ENCODE data around the gene PTPDC1.

Gene PTPDC1

GRCh38 chr9:94056442-94056974, 27.8 kb upstream of the PTPDC1 start:
- no peaks in the 10 kb centered on the region for H3K36me3 ChIP-seq
- H3K4me3 ChIP-seq (ENCODE audit: low read depth in 1 of 2, low read length in 1 of 2): no peak overlapping the region
- TF ChIP-seq, protein P1, sequence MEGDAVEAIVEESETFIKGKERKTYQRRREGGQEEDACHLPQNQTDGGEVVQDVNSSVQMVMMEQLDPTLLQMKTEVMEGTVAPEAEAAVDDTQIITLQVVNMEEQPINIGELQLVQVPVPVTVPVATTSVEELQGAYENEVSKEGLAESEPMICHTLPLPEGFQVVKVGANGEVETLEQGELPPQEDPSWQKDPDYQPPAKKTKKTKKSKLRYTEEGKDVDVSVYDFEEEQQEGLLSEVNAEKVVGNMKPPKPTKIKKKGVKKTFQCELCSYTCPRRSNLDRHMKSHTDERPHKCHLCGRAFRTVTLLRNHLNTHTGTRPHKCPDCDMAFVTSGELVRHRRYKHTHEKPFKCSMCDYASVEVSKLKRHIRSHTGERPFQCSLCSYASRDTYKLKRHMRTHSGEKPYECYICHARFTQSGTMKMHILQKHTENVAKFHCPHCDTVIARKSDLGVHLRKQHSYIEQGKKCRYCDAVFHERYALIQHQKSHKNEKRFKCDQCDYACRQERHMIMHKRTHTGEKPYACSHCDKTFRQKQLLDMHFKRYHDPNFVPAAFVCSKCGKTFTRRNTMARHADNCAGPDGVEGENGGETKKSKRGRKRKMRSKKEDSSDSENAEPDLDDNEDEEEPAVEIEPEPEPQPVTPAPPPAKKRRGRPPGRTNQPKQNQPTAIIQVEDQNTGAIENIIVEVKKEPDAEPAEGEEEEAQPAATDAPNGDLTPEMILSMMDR (IDR thresholded peaks at IDR 0.05): no peak
- H3K27me3 ChIP-seq: no peaks in the 10 kb centered on the region
- no peaks in the 10 kb centered on the region for H3K4me1 ChIP-seq (ENCODE audit: control insufficient read depth in 1 of 2, insufficient read depth in 1 of 2, low read depth in 1 of 2, low read length in 1 of 2)
- no peak overlapping the region for H3K27ac ChIP-seq
- no peaks in the 10 kb centered on the region for H3K9me3 ChIP-seq

GRCh38 chr9:94057918-94058317, 26.3 kb upstream of the PTPDC1 start:
- Histone ChIP-seq H3K4me3 (ENCODE audit: low read depth in 1 of 2, low read length in 1 of 2) (no peak overlapping the region), H3K9me3 (no peaks in the 10 kb centered on the region), H3K27ac (no peak overlapping the region), H3K36me3 (no peaks in the 10 kb centered on the region), H3K27me3 (no peaks in the 10 kb centered on the region), H3K4me1 (ENCODE audit: control insufficient read depth in 1 of 2, insufficient read depth in 1 of 2, low read depth in 1 of 2, low read length in 1 of 2) (no peaks in the 10 kb centered on the region)
- TF ChIP-seq, protein P1 (IDR thresholded peaks at IDR 0.05): no peak

DNA sequence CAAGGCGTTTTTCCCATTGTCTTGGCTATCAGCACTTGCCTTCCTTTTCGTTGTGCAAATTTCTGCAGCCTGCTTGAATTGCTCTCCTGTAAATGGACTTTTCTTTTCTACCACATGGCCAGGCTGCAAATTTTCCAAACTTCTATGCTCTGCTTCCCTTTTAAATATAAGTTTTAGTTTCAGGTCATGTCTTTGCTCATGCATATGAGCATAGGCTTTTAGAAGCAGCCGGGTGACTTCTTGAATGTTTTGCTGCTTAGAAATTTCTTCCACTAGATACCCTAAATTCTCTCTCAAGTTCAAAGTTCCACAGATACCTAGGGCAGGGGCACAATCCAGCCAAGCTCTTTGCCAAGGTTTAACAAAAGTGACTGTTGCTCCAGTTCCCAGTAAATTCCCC, 22.4 kb upstream of the PTPDC1 start:
- TF ChIP-seq, protein P1 (IDR thresholded peaks at IDR 0.05): no peak
- no peak overlapping the region for H3K4me3 ChIP-seq (ENCODE audit: low read depth in 1 of 2, low read length in 1 of 2)
- H3K27me3 ChIP-seq: no peaks in the 10 kb centered on the region
- no peaks in the 10 kb centered on the region for H3K9me3 ChIP-seq
- no peaks in the 10 kb centered on the region for H3K36me3 ChIP-seq
- no peaks in the 10 kb centered on the region for H3K4me1 ChIP-seq (ENCODE audit: control insufficient read depth in 1 of 2, insufficient read depth in 1 of 2, low read depth in 1 of 2, low read length in 1 of 2)
- no peak overlapping the region for H3K27ac ChIP-seq

DNA sequence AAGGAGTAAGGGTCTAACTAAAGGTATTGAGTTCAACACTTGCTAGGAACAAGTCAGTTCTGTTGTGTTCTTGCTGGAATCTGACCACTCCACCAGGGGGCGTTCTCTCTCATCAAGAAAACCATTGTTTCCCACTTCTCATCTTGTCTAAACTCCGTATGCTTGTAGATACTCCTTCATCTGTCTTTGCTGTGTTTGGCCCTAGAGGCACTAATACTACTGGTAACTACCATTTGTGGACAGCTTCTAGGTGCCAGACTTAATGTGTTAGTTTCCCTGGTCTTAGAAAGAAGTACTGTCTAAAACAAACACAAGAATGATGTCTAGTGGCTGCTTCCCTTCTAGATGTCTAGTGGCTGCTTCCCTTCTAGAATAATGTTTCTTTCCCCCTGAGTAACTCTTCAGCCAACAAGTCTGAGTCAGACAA, 18.7 kb upstream of the PTPDC1 start:
- H3K4me1 ChIP-seq (ENCODE audit: control insufficient read depth in 1 of 2, insufficient read depth in 1 of 2, low read depth in 1 of 2, low read length in 1 of 2): no peaks in the 10 kb centered on the region
- no peak overlapping the region for H3K27ac ChIP-seq
- TF ChIP-seq, protein P1 (IDR thresholded peaks at IDR 0.05): peak; percentile 69
- H3K36me3 ChIP-seq: no peaks in the 10 kb centered on the region
- no peaks in the 10 kb centered on the region for H3K27me3 ChIP-seq
- H3K4me3 ChIP-seq (ENCODE audit: low read depth in 1 of 2, low read length in 1 of 2): no peak overlapping the region
- H3K9me3 ChIP-seq: no peaks in the 10 kb centered on the region

DNA sequence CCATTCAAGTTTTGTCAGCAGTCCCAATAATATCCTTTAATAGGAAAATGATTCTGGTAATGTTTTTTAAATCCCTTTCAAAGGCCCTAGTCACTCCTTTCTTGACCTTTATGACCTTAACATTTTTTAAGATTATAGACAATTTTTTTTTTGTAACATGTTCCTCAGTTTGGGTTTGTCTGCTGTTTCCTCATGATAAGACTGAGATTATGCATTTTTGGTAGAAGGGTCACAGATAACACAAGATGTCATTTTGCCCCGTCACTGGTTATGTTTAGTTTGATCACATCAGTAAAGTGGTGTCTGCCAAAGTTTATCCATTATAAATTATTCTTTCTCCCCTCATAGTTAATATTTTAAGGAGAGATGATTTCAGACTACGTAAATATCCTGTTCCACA, 16.0 kb upstream of the PTPDC1 start:
- Histone ChIP-seq H3K4me1 (ENCODE audit: control insufficient read depth in 1 of 2, insufficient read depth in 1 of 2, low read depth in 1 of 2, low read length in 1 of 2) (no peaks in the 10 kb centered on the region), H3K9me3 (no peaks in the 10 kb centered on the region), H3K27ac (no peak overlapping the region), H3K27me3 (no peaks in the 10 kb centered on the region), H3K36me3 (no peaks in the 10 kb centered on the region), H3K4me3 (ENCODE audit: low read depth in 1 of 2, low read length in 1 of 2) (no peak overlapping the region)
- TF ChIP-seq, protein P1 (IDR thresholded peaks at IDR 0.05): no peak

DNA sequence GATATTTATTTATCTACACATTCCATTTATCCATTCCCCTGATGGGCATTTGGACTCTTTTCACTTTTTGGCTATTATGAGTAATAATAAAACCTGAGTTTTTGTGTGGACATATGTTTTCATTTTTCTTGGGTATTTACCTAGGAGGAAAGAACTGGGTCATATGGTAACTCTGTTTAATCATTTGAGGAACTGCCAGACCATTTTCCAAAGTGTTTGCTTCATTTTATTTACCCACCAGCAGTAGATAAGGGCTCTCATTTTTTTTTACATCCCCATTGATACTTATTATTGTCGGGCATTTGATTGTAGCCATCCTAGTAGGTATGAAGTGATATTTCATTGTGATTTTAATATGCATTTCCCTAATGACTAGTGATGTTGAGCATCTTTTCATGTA, 7.7 kb upstream of the PTPDC1 start:
- H3K4me1 ChIP-seq (ENCODE audit: control insufficient read depth in 1 of 2, insufficient read depth in 1 of 2, low read depth in 1 of 2, low read length in 1 of 2): no peaks in the 10 kb centered on the region
- H3K27ac ChIP-seq: no peak overlapping the region
- H3K9me3 ChIP-seq: no peaks in the 10 kb centered on the region
- no peaks in the 10 kb centered on the region for H3K27me3 ChIP-seq
- TF ChIP-seq, protein P1 (IDR thresholded peaks at IDR 0.05): no peak
- no peak overlapping the region for H3K4me3 ChIP-seq (ENCODE audit: low read depth in 1 of 2, low read length in 1 of 2)
- H3K36me3 ChIP-seq: no peaks in the 10 kb centered on the region

Measured in neutrophil (primary cell).